ENCODE results near the gene FXR2.

DNA sequence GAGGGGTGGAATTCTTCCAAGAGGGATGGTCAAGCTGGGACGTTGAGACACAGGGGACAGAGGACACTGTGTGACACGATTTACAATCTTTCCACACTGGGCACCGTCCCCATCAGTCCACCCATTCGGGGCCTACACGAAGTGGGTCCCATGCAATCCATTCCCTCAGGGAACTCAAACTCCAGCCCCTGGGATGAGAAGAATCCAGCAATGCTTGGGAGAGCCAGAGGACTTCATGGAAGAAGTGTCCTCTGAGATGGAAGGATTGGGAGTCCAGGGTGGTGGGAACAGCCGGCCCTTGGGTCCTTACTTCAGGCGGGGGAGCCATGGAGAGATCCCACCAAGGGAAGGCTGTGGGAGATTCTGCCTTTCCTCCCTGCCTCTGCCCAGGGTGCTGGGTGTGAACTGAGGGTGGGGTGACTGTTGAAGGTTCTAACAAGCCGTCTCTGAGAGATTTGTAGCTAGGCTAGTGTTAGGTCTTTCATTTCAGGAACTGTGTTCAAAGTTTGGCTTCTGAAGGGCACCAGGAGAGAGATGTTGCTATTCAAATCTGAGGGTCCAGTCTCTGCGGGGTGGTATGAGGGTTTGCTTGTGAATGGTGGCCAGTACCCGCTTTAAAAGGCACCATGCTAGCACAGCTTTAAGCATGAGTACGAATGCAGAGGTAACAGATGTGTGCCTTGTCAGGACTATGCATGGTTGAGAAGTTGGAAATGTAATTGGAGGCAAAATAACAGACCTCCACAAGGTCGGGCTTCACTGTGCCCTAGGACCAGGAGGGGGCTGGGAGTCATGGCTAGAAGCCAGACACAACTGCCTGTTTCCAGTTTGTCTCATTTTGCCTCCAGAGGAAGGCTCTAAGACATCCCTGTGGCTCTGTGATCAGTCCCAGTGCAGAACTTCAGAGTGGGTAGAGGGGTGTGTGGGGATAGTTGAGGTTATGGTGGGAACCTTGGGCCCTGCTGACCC lies 38.0 kb upstream of the FXR2 start:
- TF ChIP-seq, protein P1, sequence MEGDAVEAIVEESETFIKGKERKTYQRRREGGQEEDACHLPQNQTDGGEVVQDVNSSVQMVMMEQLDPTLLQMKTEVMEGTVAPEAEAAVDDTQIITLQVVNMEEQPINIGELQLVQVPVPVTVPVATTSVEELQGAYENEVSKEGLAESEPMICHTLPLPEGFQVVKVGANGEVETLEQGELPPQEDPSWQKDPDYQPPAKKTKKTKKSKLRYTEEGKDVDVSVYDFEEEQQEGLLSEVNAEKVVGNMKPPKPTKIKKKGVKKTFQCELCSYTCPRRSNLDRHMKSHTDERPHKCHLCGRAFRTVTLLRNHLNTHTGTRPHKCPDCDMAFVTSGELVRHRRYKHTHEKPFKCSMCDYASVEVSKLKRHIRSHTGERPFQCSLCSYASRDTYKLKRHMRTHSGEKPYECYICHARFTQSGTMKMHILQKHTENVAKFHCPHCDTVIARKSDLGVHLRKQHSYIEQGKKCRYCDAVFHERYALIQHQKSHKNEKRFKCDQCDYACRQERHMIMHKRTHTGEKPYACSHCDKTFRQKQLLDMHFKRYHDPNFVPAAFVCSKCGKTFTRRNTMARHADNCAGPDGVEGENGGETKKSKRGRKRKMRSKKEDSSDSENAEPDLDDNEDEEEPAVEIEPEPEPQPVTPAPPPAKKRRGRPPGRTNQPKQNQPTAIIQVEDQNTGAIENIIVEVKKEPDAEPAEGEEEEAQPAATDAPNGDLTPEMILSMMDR (IDR thresholded peaks at IDR 0.05; ENCODE audit: extremely low read depth in 1 of 2, insufficient read depth in 1 of 2, low read depth in 1 of 2, low read length in 2 of 2) = no peak
- TF ChIP-seq MYC (IDR thresholded peaks at IDR 0.05; ENCODE audit: low read depth, low read length) (no peak), POLR2AphosphoS5 (IDR thresholded peaks at IDR 0.05; ENCODE audit: insufficient read depth, low read depth, low read length) (no peak), EZH2 (IDR thresholded peaks at IDR 0.05; ENCODE audit: borderline replicate concordance, low read depth, low read length, severe bottlenecking) (no peak), POLR2A (IDR thresholded peaks at IDR 0.05; ENCODE audit: low read depth, low read length) (no peak), GATA2 (IDR thresholded peaks at IDR 0.05; ENCODE audit: insufficient read depth, insufficient read length, low read depth, low read length) (no peak), FOS (IDR thresholded peaks at IDR 0.05; ENCODE audit: borderline replicate concordance, insufficient read depth, low read length) (no peak)
- TF ChIP-seq, protein P2, sequence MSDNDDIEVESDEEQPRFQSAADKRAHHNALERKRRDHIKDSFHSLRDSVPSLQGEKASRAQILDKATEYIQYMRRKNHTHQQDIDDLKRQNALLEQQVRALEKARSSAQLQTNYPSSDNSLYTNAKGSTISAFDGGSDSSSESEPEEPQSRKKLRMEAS (IDR thresholded peaks at IDR 0.05; ENCODE audit: insufficient read depth, insufficient read length) = no peak

All from endothelial cell of umbilical vein (primary cell).